Measurements from ENCODE around the gene C17orf114.

Gene C17orf114

DNA sequence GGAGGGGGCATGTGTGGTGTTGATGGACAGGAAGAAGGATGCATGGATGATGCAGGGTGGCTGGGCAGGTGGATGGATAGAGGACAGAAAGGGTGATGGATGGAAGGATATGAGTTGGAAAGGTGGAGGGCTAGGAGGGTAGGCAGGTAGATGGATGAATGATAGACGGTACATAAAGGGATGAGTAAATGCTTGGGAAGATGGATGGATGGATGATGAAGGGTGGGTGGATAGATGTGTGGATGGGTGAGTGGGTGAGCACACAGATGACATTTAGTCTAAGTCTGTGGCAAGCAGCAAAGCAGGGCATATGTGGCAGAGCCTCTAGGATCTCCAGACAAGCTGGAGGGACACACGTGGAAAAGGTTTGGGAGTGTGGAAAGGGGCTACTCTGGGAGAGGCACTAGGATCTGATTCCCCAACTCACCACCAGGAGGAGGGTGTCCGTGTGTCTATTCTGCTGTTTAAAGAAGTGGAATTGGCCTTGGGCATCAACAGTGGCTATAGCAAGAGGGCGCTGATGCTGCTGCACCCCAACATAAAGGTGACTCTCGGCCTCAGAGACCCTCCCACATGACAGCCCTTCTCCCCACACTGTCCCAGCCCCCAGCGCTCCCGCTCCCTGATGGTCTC, 13.0 kb upstream of the C17orf114 start (continued):
- TF ChIP-seq ZC3H11A (IDR thresholded peaks at IDR 0.05) (no peak), CEBPB (IDR thresholded peaks at IDR 0.05) (no peak), HOXB13 (CRISPR knock-in tag; IDR thresholded peaks at IDR 0.05; ENCODE audit: low read depth) (no peak)
- TF ChIP-seq, protein P1, sequence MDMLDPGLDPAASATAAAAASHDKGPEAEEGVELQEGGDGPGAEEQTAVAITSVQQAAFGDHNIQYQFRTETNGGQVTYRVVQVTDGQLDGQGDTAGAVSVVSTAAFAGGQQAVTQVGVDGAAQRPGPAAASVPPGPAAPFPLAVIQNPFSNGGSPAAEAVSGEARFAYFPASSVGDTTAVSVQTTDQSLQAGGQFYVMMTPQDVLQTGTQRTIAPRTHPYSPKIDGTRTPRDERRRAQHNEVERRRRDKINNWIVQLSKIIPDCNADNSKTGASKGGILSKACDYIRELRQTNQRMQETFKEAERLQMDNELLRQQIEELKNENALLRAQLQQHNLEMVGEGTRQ (IDR thresholded peaks at IDR 0.05) = no peak

DNA sequence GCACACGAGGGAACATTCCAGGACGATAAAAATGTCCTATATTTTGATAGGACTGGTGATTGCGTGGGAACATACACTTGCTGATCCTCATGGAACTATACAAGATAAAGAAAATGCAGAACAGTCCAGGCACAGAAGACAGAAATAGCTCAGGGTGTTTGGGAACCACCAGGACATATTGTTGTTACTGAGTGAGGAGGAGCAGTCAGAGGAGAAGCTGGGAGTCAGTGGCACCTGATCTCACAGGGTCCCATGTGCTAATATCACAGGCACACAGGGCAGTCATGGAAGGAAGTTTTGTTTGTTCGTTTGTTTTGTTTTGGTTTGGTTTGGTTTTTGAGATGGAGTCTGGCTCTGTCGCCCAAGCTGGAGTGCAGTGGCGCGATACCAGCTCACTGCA, 10.6 kb upstream of the C17orf114 start:
- ATAC-seq (no peak), DNase-seq (ENCODE audit: low read depth in 1 of 2, low spot score in 1 of 2) (no peak), FAIRE-seq (no peak)
- WGBS (ENCODE audit: missing lambda C conversion rate) = 84% methylated on average over 7 of the region's 7 CpGs
- no peaks in the 10 kb centered on the region for H3K9me3 ChIP-seq
- H3K27ac ChIP-seq = no peak overlapping the region
- H3K4me2 ChIP-seq = no peak overlapping the region
- peaks cover 7% of the 10 kb centered on the region; the same call in 2 of the 3 replicates for H3K4me1 ChIP-seq
- TF ChIP-seq, protein P2, sequence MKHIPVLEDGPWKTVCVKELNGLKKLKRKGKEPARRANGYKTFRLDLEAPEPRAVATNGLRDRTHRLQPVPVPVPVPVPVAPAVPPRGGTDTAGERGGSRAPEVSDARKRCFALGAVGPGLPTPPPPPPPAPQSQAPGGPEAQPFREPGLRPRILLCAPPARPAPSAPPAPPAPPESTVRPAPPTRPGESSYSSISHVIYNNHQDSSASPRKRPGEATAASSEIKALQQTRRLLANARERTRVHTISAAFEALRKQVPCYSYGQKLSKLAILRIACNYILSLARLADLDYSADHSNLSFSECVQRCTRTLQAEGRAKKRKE (CRISPR knock-in tag; IDR thresholded peaks at IDR 0.05; ENCODE audit: low read depth) = no peak
- TF ChIP-seq MAZ (IDR thresholded peaks at IDR 0.05; ENCODE audit: borderline replicate concordance, low read depth, low read length) = no peak
- no peak for TF ChIP-seq HOXA7 (CRISPR knock-in tag; IDR thresholded peaks at IDR 0.05)
- no peak for TF ChIP-seq SREBF2 (IDR thresholded peaks at IDR 0.05)
- TF ChIP-seq RFX5 (IDR thresholded peaks at IDR 0.05) = no peak
- no peak for TF ChIP-seq POLR2AphosphoS2 (conservative IDR thresholded peaks at IDR 0.05; ENCODE audit: low read length)
- TF ChIP-seq CHD2 (IDR thresholded peaks at IDR 0.05; ENCODE audit: low read length, partially characterized antibody) = no peak
- no peak for TF ChIP-seq HOXB5 (CRISPR knock-in tag; IDR thresholded peaks at IDR 0.05)
- TF ChIP-seq HDAC2 (IDR thresholded peaks at IDR 0.05) = no peak
- TF ChIP-seq CBX2 (IDR thresholded peaks at IDR 0.05; ENCODE audit: borderline replicate concordance, low read depth) = no peak
- no peak for TF ChIP-seq EP300 (IDR thresholded peaks at IDR 0.05)
- no peak for TF ChIP-seq GATA3 (IDR thresholded peaks at IDR 0.05; ENCODE audit: borderline replicate concordance)
- no peak for TF ChIP-seq JUN (IDR thresholded peaks at IDR 0.05)
- no peak for TF ChIP-seq EHF (CRISPR knock-in tag; IDR thresholded peaks at IDR 0.05)
- TF ChIP-seq CEBPB (IDR thresholded peaks at IDR 0.05) = no peak
- no peak for TF ChIP-seq FOSB (CRISPR knock-in tag; IDR thresholded peaks at IDR 0.05)
- TF ChIP-seq ZC3H11A (IDR thresholded peaks at IDR 0.05) = no peak
- TF ChIP-seq PHF8 (IDR thresholded peaks at IDR 0.05; ENCODE audit: borderline replicate concordance, low read depth) = no peak
- TF ChIP-seq CBX8 (IDR thresholded peaks at IDR 0.05) = no peak
- TF ChIP-seq TP53 (CRISPR knock-in tag; IDR thresholded peaks at IDR 0.05) = no peak
- POLR2A ChIA-PET = no interaction called here
- no peak overlapping the region for H3K4me3 ChIP-seq
- CTCF ChIA-PET = interaction anchor here (0.6 to 1.9 kb wide), 6 partner anchors 11 to 243 kb away, joined by 3 to 16 read pairs (median 6); partner anchors contain the start of gene VMO1

DNA sequence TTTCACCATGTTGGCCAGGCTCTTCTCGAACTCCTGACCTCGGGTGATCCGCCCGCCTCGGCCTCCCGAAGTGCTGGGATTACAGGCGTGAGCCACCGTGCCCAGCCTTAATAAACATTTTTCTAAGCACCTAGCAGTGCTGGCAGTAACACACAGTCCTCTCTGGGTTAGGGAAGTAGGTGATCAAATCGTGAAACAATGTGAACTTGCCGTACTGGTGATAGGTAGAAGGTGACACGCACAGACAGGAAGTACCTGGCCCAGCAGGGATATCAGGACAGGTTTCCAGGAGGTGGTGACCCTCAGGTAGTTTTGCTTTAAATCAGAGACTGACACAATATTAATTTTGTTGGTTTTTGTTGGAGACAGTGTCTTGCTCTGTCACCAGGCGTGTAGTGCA, 9.3 kb upstream of the C17orf114 start:
- TF ChIP-seq ZNF302 (CRISPR knock-in tag; IDR thresholded peaks at IDR 0.05) (no peak), PHF8 (IDR thresholded peaks at IDR 0.05; ENCODE audit: borderline replicate concordance, low read depth) (no peak), EP300 (IDR thresholded peaks at IDR 0.05) (no peak)
- Histone ChIP-seq H3K4me1 (peaks cover 9% of the 10 kb centered on the region; the same call in 2 of the 3 replicates), H3K4me3 (no peak overlapping the region), H3K9me3 (no peaks in the 10 kb centered on the region), H3K4me2 (no peak overlapping the region), H3K27ac (no peak overlapping the region)
- no peak for ATAC-seq
- CTCF ChIA-PET = interaction anchor here (1.3 to 1.9 kb wide), 5 partner anchors 21 to 76 kb away, joined by 3 to 16 read pairs (median 5); no protein-coding TSS in a partner anchor
- 89% methylated on average over 12 of the region's 12 CpGs for WGBS (ENCODE audit: missing lambda C conversion rate)
- no peak for DNase-seq (ENCODE audit: low read depth in 1 of 2, low spot score in 1 of 2)
- no peak for FAIRE-seq
- POLR2A ChIA-PET = no interaction called here

Data from A549 (cell line).